NCI-H510A (cell line): ENCODE data around the gene CLN3.
"Not testable (repeated sequence)": the region's sequence is repeated elsewhere in the genome, so short reads cannot be mapped to it uniquely, and the experiment has no call there.

ENCODE experiments used
- DNase-seq: peaks from one replicate; lab custom pipeline; 2025; lab: John Stamatoyannopoulos, UW

Gene CLN3

DNA sequence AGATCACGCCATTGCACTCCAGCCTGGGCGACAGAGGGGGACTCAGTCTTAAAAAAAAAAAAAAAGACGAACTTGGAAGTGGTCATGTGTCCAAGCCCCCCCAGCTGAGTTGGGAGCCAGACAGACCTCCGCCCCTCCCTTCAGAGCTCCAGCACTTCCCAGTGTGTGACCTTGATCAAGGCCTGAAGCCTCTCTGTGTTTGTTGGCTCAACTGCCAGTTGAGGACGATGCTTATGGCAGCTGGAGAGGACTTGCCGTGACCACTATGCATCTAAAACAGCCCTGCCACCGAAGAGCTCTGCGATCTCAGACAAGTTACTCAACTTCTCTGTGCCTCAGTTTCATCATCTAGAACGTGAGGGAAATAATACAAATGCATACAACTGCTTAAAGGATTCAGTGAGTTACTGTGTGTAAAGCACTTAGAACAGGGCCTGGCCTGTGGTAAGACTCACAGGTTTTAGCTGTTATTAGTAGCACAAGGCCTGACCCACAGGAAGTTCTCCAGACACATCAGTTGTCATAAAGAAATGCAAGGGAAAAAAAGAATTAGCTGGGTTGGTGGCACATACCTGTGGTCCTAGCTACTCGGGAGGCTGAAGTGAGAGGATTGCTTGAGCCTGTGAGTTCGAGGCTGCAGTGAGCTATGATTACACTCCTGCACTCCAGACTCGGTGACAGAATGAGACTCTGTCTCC is 21.8 kb upstream of the CLN3 start:
- DNase-seq = no peak

DNA sequence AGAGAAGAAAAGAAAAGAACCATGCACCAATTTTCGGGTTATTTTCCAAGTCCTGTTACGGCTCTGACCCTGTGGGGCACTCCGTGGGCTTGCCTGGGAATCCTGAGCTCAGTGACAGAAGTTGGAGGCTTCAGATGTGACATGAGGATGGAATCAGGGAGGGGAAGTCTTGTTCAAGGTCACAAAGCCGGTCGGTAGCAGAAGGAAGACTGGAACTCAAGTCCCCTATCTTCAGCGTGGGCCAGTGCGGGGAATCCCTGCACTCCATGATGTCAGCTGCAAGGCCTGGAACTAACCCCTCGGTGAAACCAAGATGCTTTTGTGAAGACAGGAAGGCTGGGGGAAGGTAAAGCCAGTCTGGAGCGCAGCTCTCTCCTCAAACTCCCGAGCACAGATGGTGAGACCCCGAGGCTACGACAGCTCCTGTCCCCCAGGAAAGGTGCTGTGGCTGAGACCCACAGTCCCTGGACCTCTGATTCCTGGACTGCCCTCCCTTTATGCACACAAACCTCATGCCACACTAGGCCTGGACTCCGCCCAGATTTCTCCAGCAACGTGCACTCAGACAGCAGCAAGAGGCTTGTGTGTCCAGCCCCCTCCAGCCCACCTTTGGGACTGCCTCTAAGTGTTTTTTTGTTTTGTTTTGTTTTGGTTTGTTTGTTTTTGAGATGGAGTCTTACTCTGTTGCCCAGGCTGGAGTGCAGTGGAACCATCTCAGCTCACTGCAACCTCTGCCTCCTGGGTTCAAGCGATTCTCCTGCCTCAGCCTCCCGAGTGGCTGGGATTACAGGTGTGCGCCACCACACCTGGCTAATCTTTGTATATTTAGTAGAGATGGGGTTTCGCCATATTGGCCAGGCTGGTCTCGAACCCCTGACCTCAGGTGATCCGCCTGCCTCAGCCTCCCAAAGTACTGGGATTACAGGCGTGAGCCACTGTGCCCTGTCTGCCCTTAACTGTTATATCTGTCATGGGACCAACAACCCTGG is 20.2 kb upstream of the CLN3 start:
- DNase-seq = no peak

DNA sequence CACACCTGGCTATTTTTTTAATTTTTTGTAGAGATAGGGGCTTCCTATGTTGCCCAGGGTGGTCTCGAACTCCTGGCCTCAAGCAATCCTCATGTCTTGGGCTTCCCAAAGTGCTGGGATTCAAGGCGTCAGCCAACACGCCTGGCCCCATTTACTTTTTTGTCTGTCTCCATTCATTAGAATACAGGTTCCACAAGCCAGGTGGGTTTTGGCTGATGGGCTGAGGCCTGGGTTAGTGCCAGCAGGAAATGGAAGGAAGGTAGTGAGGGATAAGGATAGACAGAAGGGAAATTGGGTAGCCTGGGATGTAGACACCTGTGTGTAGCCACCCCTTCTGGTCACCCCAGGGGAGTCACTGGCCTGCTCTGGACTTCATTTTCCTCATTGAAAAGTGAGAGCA is 19.2 kb upstream of the CLN3 start:
- DNase-seq = no peak

DNA sequence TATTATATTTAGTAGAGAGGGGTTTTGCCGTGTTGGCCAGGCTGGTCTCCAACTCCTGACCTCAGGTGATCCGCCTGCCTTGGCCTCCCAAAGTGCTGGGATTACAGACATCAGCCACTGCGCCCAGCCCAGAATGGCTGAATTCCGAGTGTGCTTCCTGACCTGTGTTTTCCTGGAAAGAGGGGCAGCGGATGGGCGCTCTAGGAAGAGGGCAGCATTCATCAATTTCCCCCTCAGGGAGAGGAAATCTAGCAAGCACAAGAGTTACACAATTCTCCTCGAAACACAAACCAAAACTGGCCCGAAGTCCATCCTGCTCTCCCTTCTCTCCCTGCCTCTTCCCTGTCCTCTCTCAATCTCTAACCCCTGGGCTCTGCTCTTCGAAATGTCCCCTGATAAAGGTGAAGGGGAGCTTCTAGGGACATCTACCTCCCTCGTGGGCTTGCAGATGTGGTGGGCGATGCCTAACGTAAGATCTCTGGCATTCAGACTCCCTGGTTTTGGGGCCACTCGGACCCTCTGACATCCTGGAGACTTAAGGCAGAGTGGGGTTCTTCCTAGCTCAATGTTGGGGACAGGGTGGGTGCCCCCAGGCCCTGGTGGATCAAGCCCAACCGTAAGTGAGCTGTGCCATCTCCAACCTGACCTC is 13.7 kb upstream of the CLN3 start:
- no peak for DNase-seq

DNA sequence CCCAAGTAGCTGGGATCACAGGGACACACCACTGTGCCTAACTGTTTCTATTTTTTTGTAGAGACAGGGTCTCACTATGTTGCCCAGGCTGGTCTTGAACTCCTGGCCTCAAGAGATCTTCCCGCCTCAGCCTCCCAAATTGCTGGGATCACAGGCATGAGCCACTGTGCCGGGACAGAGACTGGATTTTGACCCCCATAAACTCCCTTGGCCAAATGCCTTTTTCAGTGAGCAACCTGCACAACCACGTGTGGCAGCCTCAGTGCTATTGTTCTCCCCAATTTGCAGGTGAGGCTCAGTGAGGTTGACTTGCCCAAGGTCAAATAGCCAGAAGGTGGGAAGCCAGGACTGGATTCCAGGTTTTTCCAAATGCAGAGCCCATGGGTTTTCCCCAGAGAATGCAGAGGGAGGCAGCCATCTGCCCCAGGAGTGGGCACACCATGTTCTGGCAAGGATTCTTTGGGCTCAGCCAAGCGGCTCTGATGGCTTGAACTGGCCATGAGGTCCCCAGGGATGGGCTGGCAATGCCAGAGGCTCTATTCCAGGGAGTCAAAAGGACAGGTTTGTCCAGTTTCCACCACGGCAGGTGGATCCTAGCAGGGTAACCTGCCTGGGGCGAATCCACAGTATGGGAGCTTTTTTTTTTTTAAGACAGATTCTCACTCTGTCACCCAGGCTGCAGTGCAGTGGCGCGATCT is 13.0 kb upstream of the CLN3 start:
- DNase-seq = no peak

DNA sequence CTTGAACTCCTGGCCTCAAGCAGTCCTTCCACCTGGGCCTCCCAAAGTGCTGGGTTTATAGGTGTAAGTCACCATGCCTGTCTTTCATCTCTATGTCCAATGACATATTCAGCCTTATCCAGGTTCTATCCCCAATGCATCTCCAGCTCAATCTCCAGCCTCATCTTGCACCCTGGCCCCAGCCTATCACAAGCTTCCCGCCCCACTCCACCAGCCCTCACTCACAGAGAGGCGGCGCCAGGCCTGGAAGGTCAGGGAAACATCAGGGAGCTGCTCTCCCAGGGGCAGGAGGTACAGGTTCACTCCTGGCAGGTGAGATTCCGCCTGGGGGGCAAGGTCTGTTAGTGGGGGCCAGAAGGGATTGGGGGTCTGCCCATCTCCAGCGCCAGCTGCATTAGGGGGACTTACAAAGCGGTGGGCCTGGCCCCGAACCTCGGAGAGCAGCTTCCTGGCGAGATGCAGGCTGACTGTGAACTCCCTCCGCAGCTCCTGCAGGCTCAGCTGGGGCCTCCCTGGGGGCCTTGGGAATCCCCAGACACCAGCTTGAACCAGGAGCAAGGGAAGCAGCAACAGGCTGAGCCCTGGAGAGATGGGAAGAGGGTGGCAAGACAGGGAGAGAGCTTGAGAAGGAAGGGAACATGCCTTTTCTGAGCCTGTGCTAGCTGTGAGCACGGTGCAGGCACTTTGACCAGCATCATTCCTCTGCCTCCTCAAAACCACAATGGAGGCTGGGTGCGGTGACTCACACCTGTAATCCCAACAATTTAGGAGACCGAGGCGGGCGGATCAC is 11.8 kb upstream of the CLN3 start:
- no peak for DNase-seq

DNA sequence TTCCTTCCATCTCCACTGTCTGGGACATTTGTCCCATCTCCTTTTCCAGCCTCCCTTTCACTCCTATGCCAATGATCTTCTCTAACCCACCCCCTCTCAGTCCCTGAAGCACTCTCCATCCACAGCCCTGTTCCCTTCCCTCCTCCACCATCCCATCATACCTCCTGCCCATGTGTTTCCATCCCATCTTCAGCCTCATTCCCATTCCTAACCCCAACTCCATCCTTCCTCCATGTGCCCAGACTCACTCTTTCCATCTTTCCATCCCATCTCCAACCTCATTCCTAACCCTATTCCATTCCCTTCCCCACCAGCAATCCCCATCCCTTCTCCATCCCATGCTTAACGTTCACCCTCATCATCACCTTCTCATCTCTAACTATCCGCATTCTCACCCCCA is 10.4 kb upstream of the CLN3 start:
- DNase-seq = no peak

DNA sequence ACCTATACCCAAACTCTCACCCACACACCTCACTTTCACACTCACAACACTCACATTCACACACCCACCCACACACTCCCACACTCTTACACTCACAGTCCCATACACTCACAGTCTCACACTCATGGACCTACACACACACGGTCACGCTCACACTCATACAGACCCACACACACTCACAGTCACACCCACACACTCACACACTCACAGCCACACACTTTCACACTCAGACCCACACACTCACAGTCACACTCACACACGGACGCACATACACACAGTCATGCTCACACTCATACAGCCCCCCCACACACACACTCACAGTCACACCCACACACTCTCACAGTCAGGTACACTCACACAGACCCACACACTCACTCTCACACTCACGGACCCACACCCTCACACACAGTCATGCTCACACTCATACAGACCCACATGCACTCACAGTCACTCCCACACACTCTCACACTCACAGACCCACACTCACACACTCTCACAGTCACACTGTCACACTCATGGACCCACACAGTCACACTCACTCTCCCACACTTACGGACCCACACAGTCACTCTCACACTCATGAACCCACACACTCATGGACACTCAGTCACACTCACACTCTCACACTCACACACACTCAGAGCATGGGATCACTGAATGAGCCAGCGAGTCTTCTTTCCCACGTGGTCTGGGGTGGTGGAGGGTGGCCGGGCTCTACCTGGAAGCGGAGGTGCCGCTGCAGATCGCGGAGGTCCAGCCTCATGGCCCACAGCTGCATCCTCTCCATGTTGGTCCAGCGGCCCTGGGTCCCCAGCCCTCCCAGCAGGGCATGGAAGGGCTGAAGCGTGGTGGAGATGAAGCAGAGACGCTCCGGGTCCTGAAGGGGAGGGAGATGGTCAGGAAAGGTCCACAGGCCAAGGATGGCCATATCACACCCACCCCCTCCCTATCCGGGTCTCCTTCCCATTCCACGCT is 9.7 kb upstream of the CLN3 start:
- DNase-seq = no peak

DNA sequence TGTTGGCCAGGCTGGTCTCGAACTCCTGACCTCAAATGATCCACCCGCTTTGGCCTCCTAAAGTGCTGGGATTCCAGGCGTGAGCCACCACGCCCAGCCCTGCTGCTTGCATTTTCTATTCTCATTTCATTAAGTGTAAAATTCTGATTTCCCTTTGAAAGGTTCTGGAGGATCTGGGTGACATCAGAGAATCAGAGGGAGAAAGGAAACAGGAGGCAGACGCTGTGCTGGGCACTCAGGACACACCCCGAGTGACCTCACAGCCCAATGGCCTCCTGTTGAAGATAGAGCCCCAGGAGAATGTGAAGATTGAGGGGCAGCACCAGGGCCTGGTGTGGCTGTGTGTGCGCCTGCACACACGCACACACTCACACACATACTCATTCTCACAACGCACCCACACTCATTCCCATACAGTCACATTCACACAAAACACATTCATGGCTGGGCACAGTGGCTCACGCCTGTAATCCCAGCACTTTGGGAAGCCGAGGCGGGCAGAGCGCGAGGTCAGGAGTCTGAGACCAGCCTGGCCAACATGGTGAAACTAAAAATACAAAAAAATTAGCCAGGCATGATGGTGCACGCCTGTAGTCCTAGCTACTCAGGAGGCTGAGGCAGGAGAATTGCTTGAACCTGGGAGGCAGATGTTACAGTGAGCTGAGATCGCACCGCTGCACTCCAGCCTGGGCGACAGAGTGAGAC is 8.8 kb upstream of the CLN3 start:
- DNase-seq = not testable (repeated sequence)

DNA sequence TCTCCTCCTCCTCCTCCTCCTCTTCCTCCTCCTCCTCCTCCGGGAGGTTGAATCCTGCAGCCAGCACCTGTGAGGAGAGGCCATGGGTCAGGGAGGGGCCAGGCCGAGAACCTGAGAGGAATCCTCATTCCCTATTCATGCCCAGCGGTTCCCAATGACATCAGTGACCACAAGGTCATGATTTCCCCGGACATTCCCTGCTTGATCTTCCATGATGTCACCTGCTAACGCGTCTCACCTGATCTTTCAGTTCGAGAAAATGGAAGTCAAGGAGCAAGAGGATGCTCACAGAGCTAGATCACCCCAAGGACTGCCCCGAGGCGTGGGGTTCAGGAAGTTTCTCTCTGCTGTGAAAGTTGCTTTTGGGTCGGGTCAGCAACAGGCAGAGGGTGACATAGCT is 8.0 kb upstream of the CLN3 start:
- no peak for DNase-seq

DNA sequence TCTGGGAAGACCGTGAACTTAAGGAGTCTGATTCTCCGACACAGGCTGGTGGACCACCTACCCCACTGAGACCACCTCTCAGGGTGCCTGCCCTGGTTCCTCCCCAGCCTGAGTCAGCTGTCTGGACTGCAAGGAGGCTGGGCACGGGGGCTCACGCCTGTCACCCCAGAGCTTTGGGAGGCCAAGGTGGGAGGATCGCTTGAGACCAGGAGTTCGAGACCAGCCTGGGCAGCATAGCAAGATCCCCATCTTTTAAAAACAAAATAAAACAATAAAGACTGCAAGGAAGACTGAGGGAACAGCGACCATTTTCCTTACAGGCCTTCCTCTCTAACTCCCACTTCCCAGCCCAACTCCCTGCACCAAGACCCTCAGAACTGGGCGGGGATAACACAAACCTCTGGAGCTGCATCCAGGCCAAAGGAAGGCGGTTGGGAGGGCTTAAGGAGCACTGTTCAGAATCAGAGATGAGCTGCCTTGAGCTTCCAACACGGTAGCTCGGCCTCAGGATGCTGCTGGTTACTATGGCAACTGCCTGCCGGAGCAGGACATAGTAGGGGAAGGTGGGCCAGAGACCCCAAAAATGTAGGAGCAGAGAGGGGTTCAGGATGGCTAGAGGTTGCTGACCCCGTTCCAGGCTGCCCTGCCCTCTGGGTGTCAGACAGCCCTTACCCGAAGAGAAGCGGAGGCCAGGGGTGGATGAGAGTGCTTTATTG is 7.0 kb upstream of the CLN3 start:
- no peak for DNase-seq

DNA sequence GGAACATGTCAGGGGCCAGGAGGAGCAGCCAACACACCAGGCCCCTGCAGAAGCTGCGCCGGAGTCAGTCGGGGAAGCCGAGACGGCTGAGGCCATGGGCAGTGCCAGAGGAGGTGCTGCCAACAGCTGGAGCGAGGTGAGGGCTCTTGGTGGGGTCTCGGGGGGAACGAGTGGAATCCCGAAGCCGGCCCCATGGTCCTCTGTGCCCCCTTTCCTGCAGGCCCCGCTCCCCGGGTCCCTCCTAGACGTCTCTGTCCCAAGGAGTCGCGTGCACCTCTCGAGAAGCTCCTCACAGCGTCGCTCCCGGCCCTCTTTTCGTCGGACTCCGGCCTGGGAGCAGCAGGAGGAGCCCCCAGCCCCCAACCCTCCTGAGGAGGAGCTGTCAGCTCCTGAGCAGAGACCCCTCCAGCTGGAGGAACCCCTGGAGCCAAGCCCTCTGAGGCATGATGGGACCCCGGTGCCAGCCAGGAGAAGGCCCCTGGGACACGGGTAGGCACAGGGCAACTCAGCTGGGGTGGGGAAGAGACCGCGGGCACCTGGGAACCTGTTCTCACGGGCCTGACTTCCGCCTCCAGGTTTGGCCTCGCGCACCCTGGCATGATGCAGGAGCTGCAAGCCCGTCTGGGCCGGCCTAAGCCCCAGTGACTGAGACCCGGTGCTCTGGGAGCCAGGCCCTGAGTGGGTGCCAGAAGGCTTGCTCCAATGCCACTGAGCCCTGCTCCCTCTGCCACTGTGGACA is 6.2 kb upstream of the CLN3 start:
- no peak for DNase-seq

DNA sequence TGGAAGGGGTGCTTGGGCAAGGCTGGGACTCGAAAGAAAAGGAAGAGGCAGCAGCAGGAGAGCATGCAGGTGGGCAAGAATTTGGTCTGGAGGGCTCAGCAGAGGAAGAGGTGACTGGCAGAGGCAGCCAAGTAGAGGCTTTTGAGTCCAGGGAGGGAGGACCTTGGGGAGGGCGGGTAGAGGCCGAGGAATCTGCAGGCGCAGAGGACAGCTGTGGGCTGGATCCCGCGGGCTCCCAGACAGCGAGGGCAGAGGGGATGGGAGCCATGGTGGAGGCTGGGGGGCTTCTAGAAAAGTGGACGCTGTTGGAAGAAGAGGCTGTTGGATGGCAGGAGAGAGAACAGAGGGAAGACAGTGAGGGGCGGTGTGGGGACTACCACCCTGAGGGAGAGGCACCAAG is 5.5 kb upstream of the CLN3 start:
- no peak for DNase-seq

DNA sequence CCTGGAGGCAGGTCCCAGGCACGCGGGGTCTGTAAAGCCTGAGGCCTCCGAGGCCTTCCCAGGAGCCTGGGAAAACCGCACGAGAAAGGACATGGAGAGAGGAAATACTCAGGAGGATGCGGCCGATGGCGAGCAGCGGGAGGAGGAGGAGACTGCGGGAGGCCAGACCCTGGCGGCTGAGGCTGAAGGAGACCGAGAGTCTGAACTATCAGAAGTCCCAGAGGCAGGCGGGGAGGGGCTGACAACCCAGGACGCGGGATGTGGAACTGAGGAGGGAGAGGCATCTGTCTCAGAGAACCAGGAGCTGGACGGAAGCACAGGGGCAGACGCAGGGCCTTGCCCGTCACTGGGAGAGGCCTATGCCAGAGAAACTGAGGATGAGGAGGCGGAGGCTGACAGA is 5.0 kb upstream of the CLN3 start:
- no peak for DNase-seq

DNA sequence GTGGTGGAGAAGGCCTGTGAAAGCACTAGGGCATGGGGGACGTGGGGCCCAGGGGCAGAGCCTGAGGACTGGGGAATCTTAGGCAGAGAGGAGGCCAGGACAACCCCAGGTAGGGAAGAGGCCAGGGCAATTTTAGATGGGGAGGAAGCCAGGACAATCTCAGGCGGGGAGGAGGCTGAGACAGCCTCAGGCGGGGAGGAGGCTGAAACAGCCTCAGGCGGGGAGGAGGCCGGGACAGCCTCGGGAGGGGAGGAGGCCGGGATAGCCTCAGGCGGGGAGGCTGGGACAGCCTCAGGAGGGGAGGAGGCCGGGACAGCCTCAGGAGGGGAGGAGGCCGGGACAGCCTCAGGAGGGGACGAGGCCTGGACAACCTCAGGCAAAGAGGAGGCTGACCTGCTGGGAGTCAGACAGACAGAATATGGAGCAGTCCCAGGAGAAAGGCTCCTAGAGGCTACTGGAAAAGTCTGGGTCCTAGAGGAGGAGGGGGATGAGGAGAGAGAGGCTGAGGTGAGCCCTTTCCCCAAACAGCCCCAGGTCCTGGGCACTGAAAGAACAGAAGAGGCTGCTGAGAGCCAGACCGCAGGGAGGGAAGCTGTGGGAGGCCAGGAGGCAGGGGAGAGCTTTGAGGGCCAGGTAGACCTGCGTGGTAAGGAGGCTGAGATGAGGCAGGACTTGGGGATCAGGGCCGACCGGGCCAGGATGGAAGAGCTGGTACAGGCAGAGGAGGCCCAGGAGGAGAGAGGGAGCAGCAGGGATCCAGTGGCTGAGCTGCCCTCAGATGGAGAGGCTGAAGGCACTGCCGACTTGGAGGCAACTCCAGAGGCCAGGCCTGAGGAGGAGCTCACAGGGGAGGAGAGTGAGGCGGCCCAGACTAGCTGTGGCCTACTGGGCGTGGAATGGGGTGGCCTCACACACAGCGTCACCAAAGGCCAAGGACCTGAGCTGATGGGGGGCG is 4.2 kb upstream of the CLN3 start:
- no peak for DNase-seq

DNA sequence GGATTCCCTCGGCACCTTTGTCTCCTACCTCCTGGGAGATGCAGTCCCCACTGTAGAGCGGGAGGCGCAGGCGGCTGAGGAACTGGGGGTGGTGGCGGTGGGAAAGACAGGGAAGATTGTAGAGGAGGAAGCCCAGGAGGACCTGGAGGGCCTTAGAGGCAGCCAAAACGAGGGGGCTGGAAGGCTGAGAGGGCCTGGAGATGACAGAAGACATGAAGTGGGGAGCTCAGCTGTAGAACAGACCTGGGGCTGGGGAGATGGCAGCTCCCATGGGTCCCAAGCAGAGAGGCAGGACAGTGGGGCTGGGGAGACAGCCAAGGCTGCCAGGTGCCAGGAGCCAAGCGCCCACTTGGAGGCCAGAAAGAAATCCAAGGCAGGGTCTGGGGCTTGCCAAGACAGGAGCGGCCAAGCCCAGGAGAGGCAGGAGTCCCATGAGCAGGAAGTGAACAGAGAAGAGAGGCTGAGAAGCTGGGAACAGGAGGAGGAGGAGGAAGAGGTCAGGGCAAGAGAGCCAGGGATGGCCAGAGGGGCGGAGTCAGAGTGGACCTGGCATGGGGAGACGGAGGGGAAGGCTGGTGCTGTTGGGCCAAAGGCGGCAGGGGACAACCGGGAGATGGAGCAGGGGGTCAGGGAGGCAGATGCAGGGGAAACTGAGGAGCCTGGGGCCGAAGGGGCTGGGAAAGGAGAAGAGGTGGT is 3.4 kb upstream of the CLN3 start:
- DNase-seq = no peak
